Measurements from ENCODE around the gene CHD2. TPM values are rescaled to one million over a fixed set of nuclear protein-coding genes. Genes with fewer than 3 reads are reported as not detected.

The CHD2 gene
- total and polyA plus RNA-seq, 10 of the 15 experiments (the other 5 are each of a cell fraction or from before 2014, with no cell fraction given), result 38.1 to 94.7 (median 63.3) TPM

GRCh38 chr15:92903966-92904721, 4.0 kb downstream of the CHD2 start:
- H2AFZ ChIP-seq (ENCODE audit: control insufficient read depth, low read depth, low read length), result peak overlapping the region; percentile 27; the same call in 1 of the 2 replicates
- FAIRE-seq (peak; percentile 38), ATAC-seq (peak; percentile 78), DNase-seq (ENCODE audit: low read depth, low spot score) (peak; percentile 94)
- H3K79me2 ChIP-seq (ENCODE audit: control insufficient read depth, insufficient read depth, low read length), result peaks cover 93% of the 10 kb centered on the region
- ChIA-PET SMC1A (ENCODE audit: uncharacterized antibody, unreplicated experiment) (interaction anchor here (0.9 to 11.2 kb wide), 11 partner anchors 10 to 107 kb away, joined by 3 to 252 read pairs (median 6); no protein-coding TSS in a partner anchor), CTCF (interaction anchor here (1.0 to 2.6 kb wide), 7 partner anchors 8 to 101 kb away, joined by 3 to 16 read pairs (median 4); no protein-coding TSS in a partner anchor), RAD21 (ENCODE audit: unreplicated experiment) (interaction anchor here (1.0 to 6.9 kb wide), 7 partner anchors 10 to 94 kb away, joined by 4 to 100 read pairs (median 33); no protein-coding TSS in a partner anchor), POLR2A (interaction anchor here (0.6 to 11.0 kb wide), 7 partner anchors 9 to 94 kb away, joined by 3 to 207 read pairs (median 88); no protein-coding TSS in a partner anchor)
- H3K4me2 ChIP-seq (ENCODE audit: control insufficient read depth, insufficient read depth), result peak overlapping the region; percentile 81
- under 1% methylated on average over 31 of the region's 47 CpGs for WGBS (ENCODE audit: insufficient coverage, insufficient replicate concordance, low lambda C conversion rate, missing lambda C conversion rate)
- H3K9me3 ChIP-seq (replicated peaks; ENCODE audit: control insufficient read depth, insufficient read depth, low read length), result no peaks in the 10 kb centered on the region; the same call in 2 of the 3 replicates
- in situ Hi-C loops (cut with MboI), result no loop called here
- H3K9ac ChIP-seq (ENCODE audit: control insufficient read depth, insufficient read depth, low read length), result peak overlapping the region; percentile 97
- intact Hi-C loops (cut with micrococcal nuclease; ENCODE audit: unreplicated experiment), result loop anchor here (1.0 kb wide), 2 partner anchors 22 to 95 kb away; no protein-coding TSS in a partner anchor
- H3K27me3 ChIP-seq (replicated peaks in 1 of 2; ENCODE audit: control insufficient read depth in 2 of 2, insufficient read depth in 2 of 2, low read length in 1 of 2), result no peaks in the 10 kb centered on the region
- peaks cover 13% of the 10 kb centered on the region for H3K4me1 ChIP-seq (ENCODE audit: control insufficient read depth, insufficient read depth, low read length)
- no peaks in the 10 kb centered on the region for H4K20me1 ChIP-seq (ENCODE audit: control insufficient read depth, insufficient read depth)
- H3K27ac ChIP-seq (ENCODE audit: control insufficient read depth, insufficient read depth), result peak overlapping the region; percentile 98
- H3K4me3 ChIP-seq, result peak overlapping the region; percentile 95
- H3K36me3 ChIP-seq (ENCODE audit: control insufficient read depth in 2 of 2, insufficient read depth in 2 of 2, low read length in 1 of 2), result peaks cover 0 to 7% of the 10 kb centered on the region in 2 experiments; a peak in 2 of 4 replicates
- no TSS peak for BruUV-seq (replicated peaks)
- TF ChIP-seq NFXL1 (IDR thresholded peaks at IDR 0.05; ENCODE audit: borderline replicate concordance), result no peak
- TF ChIP-seq TCF7 (IDR thresholded peaks at IDR 0.05; ENCODE audit: borderline replicate concordance), result no peak; the same call in 1 of the 2 replicates
- no peak for TF ChIP-seq JUNB (IDR thresholded peaks at IDR 0.05)
- TF ChIP-seq IRF5 (IDR thresholded peaks at IDR 0.05; ENCODE audit: borderline replicate concordance), result no peak
- no peak for TF ChIP-seq RAD21 (IDR thresholded peaks at IDR 0.05; ENCODE audit: insufficient read depth, low read depth, low read length)
- TF ChIP-seq USF2 (IDR thresholded peaks at IDR 0.05; ENCODE audit: borderline replicate concordance, low read depth, low read length), result no peak
- peak; percentile 66; the same call in 1 of the 2 replicates for TF ChIP-seq GATAD2B (conservative IDR thresholded peaks at IDR 0.05; ENCODE audit: low read depth)
- 0 out of 2 replicates have a peak, but pooled peaks have one; percentile 77 for TF ChIP-seq WRNIP1 (IDR thresholded peaks at IDR 0.05; ENCODE audit: borderline replicate concordance, low read depth, low read length)
- no peak for TF ChIP-seq STAT3 (IDR thresholded peaks at IDR 0.05; ENCODE audit: low read depth, low read length)
- peak; percentile 98 for TF ChIP-seq YY1 (IDR thresholded peaks at IDR 0.05; ENCODE audit: low read depth, low read length)
- TF ChIP-seq SMAD5 (IDR thresholded peaks at IDR 0.05; ENCODE audit: low read depth), result peak; percentile 84
- TF ChIP-seq, protein P1, sequence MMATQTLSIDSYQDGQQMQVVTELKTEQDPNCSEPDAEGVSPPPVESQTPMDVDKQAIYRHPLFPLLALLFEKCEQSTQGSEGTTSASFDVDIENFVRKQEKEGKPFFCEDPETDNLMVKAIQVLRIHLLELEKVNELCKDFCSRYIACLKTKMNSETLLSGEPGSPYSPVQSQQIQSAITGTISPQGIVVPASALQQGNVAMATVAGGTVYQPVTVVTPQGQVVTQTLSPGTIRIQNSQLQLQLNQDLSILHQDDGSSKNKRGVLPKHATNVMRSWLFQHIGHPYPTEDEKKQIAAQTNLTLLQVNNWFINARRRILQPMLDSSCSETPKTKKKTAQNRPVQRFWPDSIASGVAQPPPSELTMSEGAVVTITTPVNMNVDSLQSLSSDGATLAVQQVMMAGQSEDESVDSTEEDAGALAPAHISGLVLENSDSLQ (IDR thresholded peaks at IDR 0.05), result peak; percentile 89
- peak; percentile 77 for TF ChIP-seq E2F8 (IDR thresholded peaks at IDR 0.05; ENCODE audit: low read depth, partially characterized antibody)
- TF ChIP-seq ATF7 (IDR thresholded peaks at IDR 0.05; ENCODE audit: low read depth), result peak; percentile 87
- peak; percentile 22 for TF ChIP-seq CBX5 (IDR thresholded peaks at IDR 0.05; ENCODE audit: low read depth)
- peak; percentile 27; the same call in 1 of the 2 replicates for TF ChIP-seq CBFB (IDR thresholded peaks at IDR 0.05; ENCODE audit: low read depth)
- TF ChIP-seq POU2F2 (IDR thresholded peaks at IDR 0.05; ENCODE audit: borderline replicate concordance, low read depth, low read length), result peak; percentile 79

All from GM12878 (cell line).